GM12872 (cell line): Measurements from ENCODE around the gene ENG.

Experiments
- TF ChIP-seq, protein P1 (sequence below): IDR thresholded peaks from 3 replicates; pipeline ENCODE4 v1.5.1; 2011; ENCODE audit warnings: low read depth, mild to moderate bottlenecking, low read length, moderate library complexity; ENCODE audit not compliant: insufficient read depth

Gene ENG

DNA sequence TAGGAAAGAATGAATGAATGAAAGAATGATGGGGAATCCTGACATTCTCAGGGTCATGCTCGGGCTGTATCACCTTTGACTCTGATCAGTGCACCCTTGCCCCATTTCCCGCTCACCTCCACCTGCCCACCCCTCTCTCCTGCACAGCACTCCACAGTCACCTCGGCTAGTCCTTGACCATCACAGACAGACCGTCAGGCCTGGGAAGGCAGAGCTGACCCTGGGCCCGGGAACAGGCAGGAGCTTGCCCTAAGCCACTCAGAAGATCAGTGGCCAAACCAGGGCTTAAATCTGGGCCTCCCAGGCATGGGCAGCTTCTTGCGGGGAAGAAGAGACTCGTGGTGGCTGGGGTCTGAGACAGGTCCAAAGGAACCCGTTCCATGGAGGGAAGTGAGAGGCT, 41.4 kb upstream of the ENG start:
- TF ChIP-seq, protein P1, sequence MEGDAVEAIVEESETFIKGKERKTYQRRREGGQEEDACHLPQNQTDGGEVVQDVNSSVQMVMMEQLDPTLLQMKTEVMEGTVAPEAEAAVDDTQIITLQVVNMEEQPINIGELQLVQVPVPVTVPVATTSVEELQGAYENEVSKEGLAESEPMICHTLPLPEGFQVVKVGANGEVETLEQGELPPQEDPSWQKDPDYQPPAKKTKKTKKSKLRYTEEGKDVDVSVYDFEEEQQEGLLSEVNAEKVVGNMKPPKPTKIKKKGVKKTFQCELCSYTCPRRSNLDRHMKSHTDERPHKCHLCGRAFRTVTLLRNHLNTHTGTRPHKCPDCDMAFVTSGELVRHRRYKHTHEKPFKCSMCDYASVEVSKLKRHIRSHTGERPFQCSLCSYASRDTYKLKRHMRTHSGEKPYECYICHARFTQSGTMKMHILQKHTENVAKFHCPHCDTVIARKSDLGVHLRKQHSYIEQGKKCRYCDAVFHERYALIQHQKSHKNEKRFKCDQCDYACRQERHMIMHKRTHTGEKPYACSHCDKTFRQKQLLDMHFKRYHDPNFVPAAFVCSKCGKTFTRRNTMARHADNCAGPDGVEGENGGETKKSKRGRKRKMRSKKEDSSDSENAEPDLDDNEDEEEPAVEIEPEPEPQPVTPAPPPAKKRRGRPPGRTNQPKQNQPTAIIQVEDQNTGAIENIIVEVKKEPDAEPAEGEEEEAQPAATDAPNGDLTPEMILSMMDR: no peak

DNA sequence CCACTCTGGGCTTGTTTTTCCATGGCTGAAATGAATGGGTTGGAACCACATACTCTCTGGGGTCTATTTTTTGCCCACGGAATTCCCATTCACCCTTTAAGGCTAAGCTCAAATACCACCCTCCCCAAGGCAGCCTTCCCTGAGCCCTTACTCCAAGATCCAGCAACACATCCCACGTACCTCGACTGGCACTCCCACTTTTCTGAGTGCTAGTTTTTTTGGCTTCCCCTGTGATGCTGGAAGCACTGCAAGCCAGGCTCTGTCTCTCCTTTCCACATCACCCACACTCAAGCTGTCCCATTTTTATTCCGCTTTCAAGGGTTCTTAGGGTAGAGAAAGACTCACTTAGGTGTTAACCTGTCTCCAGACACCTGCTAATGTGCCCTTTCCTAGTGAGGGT, 38.9 kb upstream of the ENG start:
- TF ChIP-seq, protein P1: no peak

DNA sequence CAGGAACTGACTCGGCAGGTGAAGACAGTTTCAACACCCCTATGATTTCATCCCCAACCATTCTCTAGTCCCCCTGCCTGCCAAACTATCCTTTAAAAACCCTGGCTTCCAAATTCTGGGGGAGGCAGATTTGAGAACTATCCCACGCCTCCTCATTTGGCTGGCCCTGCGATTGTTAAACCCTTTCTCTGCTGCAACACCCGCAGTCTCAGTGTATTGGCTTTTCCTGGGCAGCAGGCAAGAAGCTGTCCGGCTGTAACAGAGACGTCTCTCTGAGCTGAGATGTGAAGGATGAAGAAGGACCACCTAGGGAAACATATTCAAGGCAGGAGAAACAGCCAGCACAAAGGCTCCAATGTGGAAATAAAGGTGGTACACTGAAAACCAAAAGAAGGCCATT, 38.4 kb upstream of the ENG start:
- TF ChIP-seq, protein P1: no peak

DNA sequence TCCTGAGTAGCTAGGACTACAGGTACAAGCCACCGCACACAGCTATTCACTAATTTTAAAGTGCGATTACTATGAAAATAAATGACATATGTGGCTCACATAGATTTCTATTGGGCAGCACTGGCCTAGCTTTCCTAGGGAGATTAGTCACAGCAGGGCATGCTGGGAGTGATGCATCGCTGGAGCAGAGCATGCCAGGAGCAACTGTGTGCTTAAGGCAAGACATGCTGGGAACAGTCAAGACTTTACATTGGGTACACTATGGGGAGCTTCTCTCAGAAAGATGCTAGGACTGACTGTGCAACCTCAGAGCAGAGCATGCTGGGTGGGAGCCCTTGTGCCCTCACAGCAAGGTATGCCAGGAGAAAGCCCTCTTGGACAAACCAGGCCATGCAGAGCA, 35.6 kb upstream of the ENG start:
- TF ChIP-seq, protein P1: no peak

DNA sequence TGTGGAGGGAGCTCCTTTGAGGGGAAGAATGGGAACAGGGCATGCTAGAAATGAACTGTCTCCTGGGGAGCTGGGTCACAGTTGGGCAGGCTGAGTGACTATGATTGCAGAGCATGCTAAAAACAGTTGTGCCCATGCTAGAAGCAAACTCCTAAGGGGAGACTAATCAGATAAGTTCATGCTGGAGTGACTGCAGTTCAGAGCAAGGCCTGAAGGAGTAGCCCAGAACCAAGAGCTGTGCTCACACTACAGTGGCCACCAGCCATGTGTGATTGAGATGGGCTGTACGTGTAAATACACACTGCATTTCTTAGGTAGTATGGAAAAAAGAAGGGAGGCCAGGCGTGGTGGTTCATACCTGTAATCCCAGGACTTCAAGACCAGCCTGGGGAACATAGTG, 33.3 kb upstream of the ENG start:
- TF ChIP-seq, protein P1: peak; percentile 45; the same call in 2 of the 3 replicates

DNA sequence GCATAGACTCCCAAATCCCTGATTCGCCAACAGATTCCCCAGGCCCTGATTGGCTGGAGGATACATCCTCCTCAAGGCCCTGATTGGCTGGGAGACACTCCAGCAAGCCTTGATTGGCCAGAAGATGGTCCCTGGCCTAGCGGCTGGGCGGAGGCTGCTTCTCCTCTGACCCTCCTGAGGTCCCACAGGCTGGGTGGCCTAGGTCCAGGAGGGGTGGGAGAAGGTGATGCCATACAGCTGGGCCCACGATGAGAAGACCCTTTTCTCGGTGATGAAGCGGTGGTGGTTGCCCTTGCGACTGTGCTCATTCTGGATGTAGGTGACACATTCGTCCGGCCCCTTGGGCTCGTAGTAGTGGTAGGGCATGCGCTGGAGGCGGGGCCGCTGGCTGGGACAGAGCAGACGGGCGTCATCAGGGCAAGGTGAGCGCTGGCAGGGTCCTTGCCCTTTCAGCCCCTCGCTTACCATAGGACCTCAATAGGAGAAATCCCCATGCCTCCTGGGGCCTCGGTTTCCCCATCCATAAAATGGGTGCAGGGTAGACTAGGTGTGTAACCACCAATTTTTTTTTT, 32.0 kb upstream of the ENG start:
- TF ChIP-seq, protein P1: no peak

DNA sequence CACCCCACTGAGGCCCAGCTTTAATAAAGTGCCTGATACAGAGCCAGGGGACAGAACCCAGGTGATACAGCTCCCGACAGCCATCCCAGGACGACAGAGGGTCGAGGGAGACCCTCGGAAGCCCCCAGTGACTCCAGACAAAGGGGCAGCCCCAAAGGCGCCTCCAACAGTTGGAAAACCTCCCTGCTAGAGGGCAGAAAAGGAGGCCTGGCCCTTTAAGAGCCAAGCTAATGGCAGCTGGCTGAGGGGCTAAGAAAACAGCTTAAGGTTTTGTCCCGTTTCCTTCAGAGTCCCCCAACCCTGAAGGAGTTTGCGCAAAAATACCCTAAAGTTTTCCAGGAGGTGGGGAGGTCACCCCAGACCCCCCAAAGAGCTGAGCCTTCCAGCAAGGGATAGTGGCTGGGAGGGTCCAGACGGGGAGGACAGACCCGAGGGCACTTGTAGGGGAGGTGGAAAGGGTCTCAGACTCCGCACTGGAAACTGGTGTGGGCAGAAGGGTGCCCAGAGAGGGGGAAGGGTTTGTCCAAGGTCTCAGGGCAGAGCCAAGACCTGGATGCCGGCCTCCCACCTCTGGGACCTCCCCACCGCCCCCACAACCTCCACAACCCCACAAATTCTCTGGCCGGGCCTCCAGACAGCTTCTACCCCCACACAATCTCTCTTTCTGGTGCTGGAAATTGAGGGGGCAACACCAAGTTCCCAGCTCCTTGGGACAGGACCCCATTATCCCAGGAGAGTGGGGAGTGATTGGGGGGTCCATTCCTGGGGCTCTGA, 31.2 kb upstream of the ENG start:
- TF ChIP-seq, protein P1: no peak
